ENCODE results near the gene RNF10. TPM values are rescaled to one million over a fixed set of nuclear protein-coding genes. Genes with fewer than 3 reads are reported as not detected.

RNF10 gene
- total and polyA plus RNA-seq, 8 donors: 124 to 656 (median 191) TPM

- no peak for TF ChIP-seq EP300 (IDR thresholded peaks at IDR 0.05)
- TF ChIP-seq CTCF (IDR thresholded peaks at IDR 0.05): no peak
- TF ChIP-seq POLR2AphosphoS5 (IDR thresholded peaks at IDR 0.05): no peak
- no peak for TF ChIP-seq POLR2A (IDR thresholded peaks at IDR 0.05)
- no peak for DNase-seq
- H3K36me3 ChIP-seq: peaks cover 16 to 51% (median 45%) of the 10 kb centered on the region in 4 donors
- 70 to 83% (median 77%) methylated on average over 3 of the region's 3 CpGs for whole genome bisulfite sequencing, 5 donors
- H3K9me3 ChIP-seq: no peaks in the 10 kb centered on the region
- intact Hi-C loops (cut with DNase I; ENCODE audit: low total_unique reads): no loop called here
- no peaks in the 10 kb centered on the region for H3K27me3 ChIP-seq
- H3K4me1 ChIP-seq: peaks cover 17 to 39% (median 30%) of the 10 kb centered on the region in 4 donors
- H3K4me3 ChIP-seq: no peak overlapping the region
- peak overlapping the region in 1 of 5 donors; percentile 11 for H3K27ac ChIP-seq
These were observed 35.2 kb upstream of the RNF10 start for GRCh38 chr12:120498870-120499515.

- H3K27ac ChIP-seq: no peak overlapping the region
- intact Hi-C loops (cut with DNase I; ENCODE audit: low total_unique reads): no loop called here
- peaks cover 10 to 26% (median 20%) of the 10 kb centered on the region in 4 donors for H3K4me1 ChIP-seq
- no peak for DNase-seq
- WGBS, 5 donors: 72 to 87% (median 76%) methylated on average over 1 of the region's 1 CpG
- no peak overlapping the region for H3K4me3 ChIP-seq
- H3K9me3 ChIP-seq: no peaks in the 10 kb centered on the region
- H3K27me3 ChIP-seq: no peaks in the 10 kb centered on the region
- TF ChIP-seq EP300 (IDR thresholded peaks at IDR 0.05): no peak
- no peak for TF ChIP-seq CTCF (IDR thresholded peaks at IDR 0.05)
- TF ChIP-seq POLR2A (IDR thresholded peaks at IDR 0.05): no peak
- TF ChIP-seq POLR2AphosphoS5 (IDR thresholded peaks at IDR 0.05): no peak
- H3K36me3 ChIP-seq: peaks cover 17 to 67% (median 59%) of the 10 kb centered on the region in 4 donors
These were observed 33.6 kb upstream of the RNF10 start for GRCh38 chr12:120500581-120500980.

GRCh38 chr12:120504587-120504986, 29.6 kb upstream of the RNF10 start:
- peaks cover 26 to 87% (median 78%) of the 10 kb centered on the region in 4 donors for H3K36me3 ChIP-seq
- DNase-seq: no peak
- H3K4me1 ChIP-seq: no peaks in the 10 kb centered on the region
- WGBS, 5 donors: 76 to 84% (median 82%) methylated on average over 4 of the region's 4 CpGs
- H3K9me3 ChIP-seq: no peaks in the 10 kb centered on the region
- no peaks in the 10 kb centered on the region for H3K27me3 ChIP-seq
- no peak overlapping the region for H3K27ac ChIP-seq
- no peak for TF ChIP-seq EP300 (IDR thresholded peaks at IDR 0.05)
- no peak overlapping the region for H3K4me3 ChIP-seq
- intact Hi-C loops (cut with DNase I; ENCODE audit: low total_unique reads): no loop called here

GRCh38 chr12:120508537-120508936, 25.6 kb upstream of the RNF10 start:
- no peak for TF ChIP-seq POLR2AphosphoS5 (IDR thresholded peaks at IDR 0.05)
- TF ChIP-seq POLR2A (IDR thresholded peaks at IDR 0.05): no peak
- TF ChIP-seq CTCF (IDR thresholded peaks at IDR 0.05): no peak
- no peak for TF ChIP-seq EP300 (IDR thresholded peaks at IDR 0.05)
- no peaks in the 10 kb centered on the region for H3K27me3 ChIP-seq
- H3K27ac ChIP-seq: no peak overlapping the region
- H3K4me3 ChIP-seq: no peak overlapping the region
- 89 to 95% (median 95%) methylated on average over 8 of the region's 8 CpGs for WGBS, 5 donors
- H3K36me3 ChIP-seq: peaks cover 32 to 93% (median 89%) of the 10 kb centered on the region in 4 donors
- no peaks in the 10 kb centered on the region for H3K9me3 ChIP-seq
- intact Hi-C loops (cut with DNase I; ENCODE audit: low total_unique reads): no loop called here
- H3K4me1 ChIP-seq: no peaks in the 10 kb centered on the region
- no peak for DNase-seq

GRCh38 chr12:120514002-120514401, 20.2 kb upstream of the RNF10 start:
- no peak for TF ChIP-seq POLR2A (IDR thresholded peaks at IDR 0.05)
- TF ChIP-seq EP300 (IDR thresholded peaks at IDR 0.05): no peak
- TF ChIP-seq CTCF (IDR thresholded peaks at IDR 0.05): no peak
- no peak for TF ChIP-seq POLR2AphosphoS5 (IDR thresholded peaks at IDR 0.05)
- no peak overlapping the region for H3K27ac ChIP-seq
- no peak for DNase-seq
- H3K4me3 ChIP-seq: no peak overlapping the region
- 85 to 97% (median 88%) methylated on average over 7 of the region's 7 CpGs for WGBS, 5 donors
- intact Hi-C loops (cut with DNase I; ENCODE audit: low total_unique reads): no loop called here
- peaks cover 38 to 89% (median 86%) of the 10 kb centered on the region in 4 donors for H3K36me3 ChIP-seq
- no peaks in the 10 kb centered on the region for H3K4me1 ChIP-seq
- H3K9me3 ChIP-seq: no peaks in the 10 kb centered on the region
- H3K27me3 ChIP-seq: no peaks in the 10 kb centered on the region

All from stomach (tissue), 9 donors.